ENCODE measurements around the gene KIF6. TPM values are rescaled to one million over a fixed set of nuclear protein-coding genes. Genes with fewer than 3 reads are reported as not detected.

Gene KIF6
- total and polyA plus RNA-seq, 2 donors (not counting 1 experiment from before 2014, with no cell fraction given): not detected

GRCh38 chr6:39348740-39349139 lies 376.5 kb downstream of the KIF6 start:
- Mint-ChIP-seq H3K27me3 (no peaks in the 10 kb centered on the region), H3K4me1 (peaks cover 9% of the 10 kb centered on the region), H3K4me3 (no peak overlapping the region), H3K27ac (no peak overlapping the region), H3K9me3 (ENCODE audit: insufficient read depth) (peaks cover 2% of the 10 kb centered on the region)
- no peak overlapping the region for H3K4me3 ChIP-seq (ENCODE audit: control extremely low read depth in 1 of 5, extremely low read depth in 1 of 5, insufficient read depth in 1 of 5, low read depth in 2 of 5, low read length in 4 of 5)
- no peak for TF ChIP-seq EZH2 (IDR thresholded peaks at IDR 0.05; ENCODE audit: borderline replicate concordance, insufficient read depth, low read depth, low read length, poor library complexity, severe bottlenecking)
- no peak for TF ChIP-seq CTCF (IDR thresholded peaks at IDR 0.05)
- intact Hi-C loops (cut with micrococcal nuclease): no loop called here
- peaks cover 0 to 5% (median 0%) of the 10 kb centered on the region in 3 donors for H3K9me3 ChIP-seq (ENCODE audit: control extremely low read depth in 1 of 3, control insufficient read depth in 2 of 3, insufficient read depth in 1 of 3, low read length in 2 of 3)
- H3K27ac ChIP-seq (ENCODE audit: low read length in 2 of 2): no peak overlapping the region
- ATAC-seq (ENCODE audit: low read depth) (no peak), DNase-seq (no peak)
- no peaks in the 10 kb centered on the region for H4K20me1 ChIP-seq (ENCODE audit: control insufficient read depth, insufficient read depth, low read length, poor library complexity, severe bottlenecking)
- 94% methylated on average over 15 of the region's 15 CpGs for WGBS (ENCODE audit: insufficient coverage)
- no peaks in the 10 kb centered on the region for H3K36me3 ChIP-seq (replicated peaks in 1 of 2; ENCODE audit: control extremely low read depth in 1 of 2, control insufficient read depth in 1 of 2, extremely low read depth in 1 of 2, insufficient read depth in 2 of 2, low read length in 1 of 2)
- ChIA-PET POLR2A (no interaction called here), CTCF (interaction anchor here (0.7 to 2.2 kb wide), 5 partner anchors 9 to 1497 kb away, joined by 3 to 8 read pairs (median 3); no protein-coding TSS in a partner anchor)
- no peaks in the 10 kb centered on the region for H3K79me2 ChIP-seq (ENCODE audit: control insufficient read depth, insufficient read depth, low read length)
- H3K4me1 ChIP-seq (ENCODE audit: control insufficient read depth in 2 of 2, insufficient read depth in 2 of 2, low read length in 2 of 2): peaks cover 2 to 4% of the 10 kb centered on the region in 2 donors
- H2AFZ ChIP-seq (ENCODE audit: insufficient read depth, low read depth, low read length, poor library complexity, severe bottlenecking): no peak overlapping the region
- H3K9ac ChIP-seq (ENCODE audit: low read length): no peak overlapping the region
- H3K27me3 ChIP-seq (replicated peaks in 1 of 4; ENCODE audit: control extremely low read depth in 1 of 4, control insufficient read depth in 3 of 4, insufficient read depth in 4 of 4, low read length in 3 of 4): peaks cover 0 to 3% (median 0%) of the 10 kb centered on the region in 4 experiments
- H3K4me2 ChIP-seq (replicated peaks; ENCODE audit: low read depth, low read length, poor library complexity, severe bottlenecking): no peak overlapping the region

GRCh38 chr6:39347906-39348585 lies 377.2 kb downstream of the KIF6 start:
- CTCF ChIA-PET: interaction anchor here (0.7 to 2.2 kb wide), 11 partner anchors 8 to 1680 kb away, joined by 3 to 8 read pairs (median 3); no protein-coding TSS in a partner anchor
- POLR2A ChIA-PET: interaction anchor here (0.6 kb wide), 1 partner anchor 535 kb away, joined by 3 read pairs; no protein-coding TSS in a partner anchor

More at GRCh38 chr6:39347906-39348585, 377.2 kb downstream of the KIF6 start:
- Mint-ChIP-seq H3K4me3 (no peak overlapping the region), H3K9me3 (ENCODE audit: insufficient read depth) (peaks cover 2% of the 10 kb centered on the region), H3K27ac (no peak overlapping the region), H3K27me3 (no peaks in the 10 kb centered on the region), H3K4me1 (peaks cover 9% of the 10 kb centered on the region)
- Histone ChIP-seq H3K9me3 (ENCODE audit: control extremely low read depth in 1 of 3, control insufficient read depth in 2 of 3, insufficient read depth in 1 of 3, low read length in 2 of 3) (peaks cover 0 to 10% (median 0%) of the 10 kb centered on the region in 3 donors), H3K4me3 (ENCODE audit: control extremely low read depth in 1 of 5, extremely low read depth in 1 of 5, insufficient read depth in 1 of 5, low read depth in 2 of 5, low read length in 4 of 5) (no peak overlapping the region), H3K4me2 (replicated peaks; ENCODE audit: low read depth, low read length, poor library complexity, severe bottlenecking) (no peak overlapping the region), H4K20me1 (ENCODE audit: control insufficient read depth, insufficient read depth, low read length, poor library complexity, severe bottlenecking) (no peaks in the 10 kb centered on the region), H3K27ac (ENCODE audit: low read length in 2 of 2) (no peak overlapping the region), H3K4me1 (ENCODE audit: control insufficient read depth in 2 of 2, insufficient read depth in 2 of 2, low read length in 2 of 2) (peaks cover 9 to 11% of the 10 kb centered on the region in 2 donors), H3K36me3 (replicated peaks in 1 of 2; ENCODE audit: control extremely low read depth in 1 of 2, control insufficient read depth in 1 of 2, extremely low read depth in 1 of 2, insufficient read depth in 2 of 2, low read length in 1 of 2) (no peaks in the 10 kb centered on the region), H3K9ac (ENCODE audit: low read length) (no peak overlapping the region), H3K27me3 (replicated peaks in 1 of 4; ENCODE audit: control extremely low read depth in 1 of 4, control insufficient read depth in 3 of 4, insufficient read depth in 4 of 4, low read length in 3 of 4) (no peaks in the 10 kb centered on the region), H3K79me2 (ENCODE audit: control insufficient read depth, insufficient read depth, low read length) (no peaks in the 10 kb centered on the region), H2AFZ (ENCODE audit: insufficient read depth, low read depth, low read length, poor library complexity, severe bottlenecking) (no peak overlapping the region)
- peak; percentile 94 for TF ChIP-seq CTCF (IDR thresholded peaks at IDR 0.05)
- TF ChIP-seq EZH2 (IDR thresholded peaks at IDR 0.05; ENCODE audit: borderline replicate concordance, insufficient read depth, low read depth, low read length, poor library complexity, severe bottlenecking): no peak
- intact Hi-C loops (cut with micrococcal nuclease): no loop called here
- DNase-seq (peak; percentile 67), ATAC-seq (ENCODE audit: low read depth) (peak; percentile 60)
- 26% methylated on average over 8 of the region's 9 CpGs for WGBS (ENCODE audit: insufficient coverage)

Data from B cell (primary cell).